Neural crest cell (in vitro differentiated cells): Measurements from ENCODE around the gene SLC2A5. TPM values are rescaled to one million over a fixed set of nuclear protein-coding genes. Genes with fewer than 3 reads are reported as not detected.

Experiments used
- DNase-seq: peaks from one replicate; pipeline ENCODE4 v3.0.0; 2021; ENCODE audit warnings: low read depth, mixed read lengths, low spot score
- H3K27ac Mint-ChIP-seq: one replicate; pipeline ENCODE4 v1.8.0; 2021; ENCODE audit warnings: mild to moderate bottlenecking, mixed read lengths; ENCODE audit not compliant: unreplicated experiment
- H3K27me3 Mint-ChIP-seq: 2 replicates; pipeline ENCODE4 v1.8.0; 2021; ENCODE audit warnings: low read depth, mild to moderate bottlenecking, mixed read lengths
- H3K36me3 Mint-ChIP-seq: 2 replicates; pipeline ENCODE4 v1.8.0; 2021; ENCODE audit warnings: low read depth, mild to moderate bottlenecking, mixed read lengths
- H3K4me1 Mint-ChIP-seq: 2 replicates; pipeline ENCODE4 v1.8.0; 2021; ENCODE audit warnings: mixed read lengths
- H3K4me3 Mint-ChIP-seq: one replicate; pipeline ENCODE4 v1.8.0; 2021; ENCODE audit warnings: mild to moderate bottlenecking, mixed read lengths
- H3K9me3 Mint-ChIP-seq: 2 replicates; pipeline ENCODE4 v1.8.0; 2021; ENCODE audit warnings: mixed read lengths
- total RNA-seq: library from RNA; stranded (reverse); gene quantifications from 2 replicates; pipeline ENCODE4 v1.2.1, GENCODE V29; 2021
- TF ChIP-seq, protein P1 (sequence below): fragments of 200-600 bp; sonication (generic); conservative IDR thresholded peaks from 2 replicates; pipeline ENCODE4 v1.5.0; 2021; ENCODE audit warnings: antibody characterized with exemption, mild to moderate bottlenecking

The SLC2A5 gene
- total RNA-seq, 1 donor from 2014 or later = not detected

DNA sequence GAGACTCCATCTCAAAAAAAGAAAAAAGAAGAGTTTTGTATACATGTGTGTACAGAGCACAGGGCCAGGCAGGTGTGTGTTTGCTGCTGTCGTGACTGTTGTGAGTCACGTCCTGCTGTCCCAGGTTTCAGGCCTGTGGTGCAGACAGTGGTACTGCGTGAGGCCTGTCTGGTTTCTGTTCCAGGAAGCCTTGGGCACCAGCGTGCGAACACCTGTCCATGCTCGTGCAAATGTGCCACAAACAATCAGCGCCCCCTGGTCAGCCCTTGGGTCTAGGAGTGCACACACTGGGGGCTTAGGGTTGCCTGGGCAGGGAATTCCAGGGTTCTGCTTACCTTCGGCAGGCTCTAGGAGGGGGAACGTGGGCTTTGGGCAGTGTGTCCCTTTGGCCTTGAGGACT is 42.5 kb upstream of the SLC2A5 start:
- Mint-ChIP-seq H3K36me3 (no peaks in the 10 kb centered on the region), H3K4me1 (peaks cover 9% of the 10 kb centered on the region)
- TF ChIP-seq, protein P1, sequence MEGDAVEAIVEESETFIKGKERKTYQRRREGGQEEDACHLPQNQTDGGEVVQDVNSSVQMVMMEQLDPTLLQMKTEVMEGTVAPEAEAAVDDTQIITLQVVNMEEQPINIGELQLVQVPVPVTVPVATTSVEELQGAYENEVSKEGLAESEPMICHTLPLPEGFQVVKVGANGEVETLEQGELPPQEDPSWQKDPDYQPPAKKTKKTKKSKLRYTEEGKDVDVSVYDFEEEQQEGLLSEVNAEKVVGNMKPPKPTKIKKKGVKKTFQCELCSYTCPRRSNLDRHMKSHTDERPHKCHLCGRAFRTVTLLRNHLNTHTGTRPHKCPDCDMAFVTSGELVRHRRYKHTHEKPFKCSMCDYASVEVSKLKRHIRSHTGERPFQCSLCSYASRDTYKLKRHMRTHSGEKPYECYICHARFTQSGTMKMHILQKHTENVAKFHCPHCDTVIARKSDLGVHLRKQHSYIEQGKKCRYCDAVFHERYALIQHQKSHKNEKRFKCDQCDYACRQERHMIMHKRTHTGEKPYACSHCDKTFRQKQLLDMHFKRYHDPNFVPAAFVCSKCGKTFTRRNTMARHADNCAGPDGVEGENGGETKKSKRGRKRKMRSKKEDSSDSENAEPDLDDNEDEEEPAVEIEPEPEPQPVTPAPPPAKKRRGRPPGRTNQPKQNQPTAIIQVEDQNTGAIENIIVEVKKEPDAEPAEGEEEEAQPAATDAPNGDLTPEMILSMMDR = no peak

DNA sequence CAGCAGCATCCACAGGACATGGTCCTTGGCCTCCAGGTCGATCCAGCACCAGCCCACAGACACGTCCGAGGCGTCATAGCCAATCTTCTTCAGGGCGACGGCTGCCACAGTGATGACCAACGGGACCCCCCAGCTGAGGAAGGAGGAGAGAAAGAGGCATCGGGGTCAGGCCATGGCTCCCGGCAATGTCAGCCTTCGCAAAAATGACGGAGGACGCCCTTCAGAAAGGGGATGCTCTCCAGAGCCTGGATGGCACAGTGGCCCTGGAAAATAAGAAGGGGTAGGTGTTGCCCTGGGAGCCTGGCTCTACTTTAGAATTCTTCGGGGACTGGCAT is 41.9 kb upstream of the SLC2A5 start:
- Mint-ChIP-seq H3K4me3 (no peak overlapping the region), H3K27ac (no peak overlapping the region), H3K27me3 (no peaks in the 10 kb centered on the region), H3K9me3 (no peaks in the 10 kb centered on the region), H3K36me3 (no peaks in the 10 kb centered on the region), H3K4me1 (peaks cover 10% of the 10 kb centered on the region)
- TF ChIP-seq, protein P1 = no peak
- DNase-seq = no peak

More for the DNA sequence above, 42.5 kb upstream of the SLC2A5 start:
- Mint-ChIP-seq H3K9me3 (no peaks in the 10 kb centered on the region), H3K4me3 (no peak overlapping the region), H3K27me3 (no peaks in the 10 kb centered on the region), H3K27ac (no peak overlapping the region)
- no peak for DNase-seq

DNA sequence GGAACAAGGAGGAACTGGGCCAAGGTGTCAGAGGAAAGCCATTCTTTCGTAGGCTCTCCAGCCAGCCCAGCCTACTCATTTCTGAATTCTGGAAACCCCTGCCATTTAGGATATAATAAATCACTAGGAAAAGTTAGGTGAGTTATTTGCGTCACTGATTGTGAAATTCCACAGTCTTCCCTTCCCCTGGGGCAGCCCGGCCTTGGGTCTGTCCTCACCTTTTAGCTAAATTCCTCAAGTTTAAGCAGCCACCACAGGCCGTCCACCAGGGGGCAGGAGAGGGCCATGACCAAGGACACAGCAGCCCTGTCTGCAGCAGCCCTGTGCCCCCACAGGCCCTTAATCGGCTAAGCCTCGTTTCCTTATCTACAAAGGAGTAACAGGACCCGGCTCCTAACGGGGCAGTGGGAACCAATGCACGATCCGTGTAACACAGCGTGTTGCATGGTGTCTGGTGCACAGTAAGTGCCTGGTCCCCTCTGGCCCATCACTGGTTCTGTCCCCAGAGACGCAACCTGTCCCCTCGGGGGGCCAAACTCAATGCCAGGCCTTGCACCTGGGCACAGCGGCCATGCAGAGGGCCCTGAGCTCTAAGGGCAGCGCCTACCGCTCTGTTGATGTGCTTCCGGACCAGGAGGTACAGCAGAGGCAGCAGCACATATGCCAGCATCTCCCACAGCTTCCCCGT is 41.4 kb upstream of the SLC2A5 start:
- Mint-ChIP-seq H3K4me3 (no peak overlapping the region), H3K27me3 (no peaks in the 10 kb centered on the region), H3K36me3 (no peaks in the 10 kb centered on the region), H3K4me1 (peaks cover 10% of the 10 kb centered on the region), H3K27ac (no peak overlapping the region), H3K9me3 (no peaks in the 10 kb centered on the region)
- TF ChIP-seq, protein P1 = peak; percentile 96
- peak; percentile 95 for DNase-seq

DNA sequence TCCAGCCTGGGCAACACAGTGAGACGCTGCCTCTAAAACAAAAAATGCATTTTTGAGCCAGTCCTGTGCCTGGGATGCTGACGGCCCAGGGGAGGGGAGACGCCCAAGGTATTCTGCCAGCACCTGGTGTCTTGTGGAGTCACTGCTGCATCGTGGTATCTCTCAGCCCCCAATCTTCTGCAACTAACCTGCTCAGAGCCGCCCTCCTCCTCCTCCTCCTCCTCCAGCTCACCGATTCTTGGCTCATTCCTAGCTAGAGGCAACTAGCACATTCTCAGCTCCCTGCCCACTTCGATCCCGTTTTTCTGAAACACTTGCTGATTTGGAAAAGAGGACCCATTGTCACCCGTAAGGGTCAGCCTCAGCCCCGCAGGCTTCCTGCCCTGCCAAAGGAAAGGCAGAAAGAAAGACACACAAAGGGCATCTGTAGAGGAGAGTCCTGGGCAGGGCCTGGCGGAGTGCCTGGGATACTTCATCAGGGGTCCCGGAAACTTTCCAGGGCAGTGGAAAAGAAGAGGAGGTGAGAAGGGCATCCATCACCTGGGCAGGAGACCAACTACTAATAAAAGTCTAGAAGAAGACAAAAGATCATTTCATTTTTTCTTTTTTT is 38.7 kb upstream of the SLC2A5 start:
- TF ChIP-seq, protein P1 = no peak
- no peaks in the 10 kb centered on the region for H3K9me3 Mint-ChIP-seq
- H3K4me1 Mint-ChIP-seq = peaks cover 10% of the 10 kb centered on the region
- H3K27ac Mint-ChIP-seq = no peak overlapping the region
- H3K36me3 Mint-ChIP-seq = no peaks in the 10 kb centered on the region
- no peak overlapping the region for H3K4me3 Mint-ChIP-seq
- no peak for DNase-seq
- no peaks in the 10 kb centered on the region for H3K27me3 Mint-ChIP-seq

GRCh38 chr1:9107136-9107535 is 37.7 kb upstream of the SLC2A5 start:
- Mint-ChIP-seq H3K4me1 (peaks cover 10% of the 10 kb centered on the region), H3K27ac (no peak overlapping the region), H3K9me3 (no peaks in the 10 kb centered on the region), H3K27me3 (no peaks in the 10 kb centered on the region), H3K4me3 (no peak overlapping the region), H3K36me3 (no peaks in the 10 kb centered on the region)
- no peak for DNase-seq
- TF ChIP-seq, protein P1 = no peak
